HepG2 (cell line): ENCODE measurements around the gene CCL16. TPM values are rescaled to one million over a fixed set of nuclear protein-coding genes. Genes with fewer than 3 reads are reported as not detected.

ENCODE experiments used
- ATAC-seq: fragments of 200-7000 bp; cut with Tn5 transposase; 3 replicates; pipeline ENCODE4 v1.9.1; 2020; ENCODE audit warnings: mild to moderate bottlenecking, moderate library complexity
- BruUV-seq: library from RNA; stranded (reverse); fragments of 400-500 nt; replicated peaks from 2 replicates; lab custom pipeline; 2021; lab: Mats Ljungman, UMichigan
- CTCF ChIA-PET: fragments of 300-600 bp; formaldehyde crosslinking; extraction: SDS; loops from one replicate; lab custom pipeline; 2021; ENCODE audit warnings: low total read pairs, inconsistent platforms, low intra/inter-chr PET ratio; lab: Yijun Ruan, JAX
- POLR2A ChIA-PET: fragments of 350-600 bp; sonication (Branson Sonifier 250); formaldehyde crosslinking; loops from one replicate; lab custom pipeline; 2020; ENCODE audit warnings: antibody characterized with exemption, inconsistent platforms; lab: Yijun Ruan, JAX
- DNase-seq: peaks from one replicate; pipeline ENCODE4 v3.0.0-alpha.2; 2015; ENCODE audit warnings: low spot score
- FAIRE-seq: peaks from 3 replicates; lab custom pipeline; 2011; peaks lifted over from hg19 to GRCh38; lab: Jason Lieb, UNC
- H2AFZ ChIP-seq: one replicate; pipeline ENCODE4 v1.6.1; 2011; ENCODE audit warnings: low read length, inconsistent platforms
- H3K27ac ChIP-seq: fragments of 300-600 bp; 3 replicates; pipeline ENCODE4 v1.8.0; 2011; ENCODE audit warnings: mixed run types, mild to moderate bottlenecking, mixed read lengths, low read length, inconsistent platforms; ENCODE audit not compliant: insufficient read depth; ENCODE audit errors: extremely low read length
- H3K27me3 ChIP-seq, 2 experiments: fragments of 200-600 bp in 1 of 2; 2 replicates in 1 of 2; 3 replicates in 1 of 2; pipeline versions ENCODE4 v1.6.0 to v1.8.0; 2011; ENCODE audit warnings: low read length in 2 of 2, mild to moderate bottlenecking in 2 of 2, moderate library complexity in 2 of 2, inconsistent platforms in 1 of 2; ENCODE audit not compliant: insufficient read depth in 2 of 2, control insufficient read depth in 1 of 2
- H3K36me3 ChIP-seq, 2 experiments: fragments of 200-600 bp in 1 of 2; replicated peaks in 1 of 2; 2 replicates in 1 of 2; 3 replicates in 1 of 2; pipeline versions ENCODE4 v1.5.1 to v1.8.0; 2011; ENCODE audit warnings: low read length in 2 of 2, inconsistent platforms in 1 of 2; ENCODE audit not compliant: insufficient read depth in 2 of 2, control insufficient read depth in 1 of 2
- H3K4me1 ChIP-seq: 2 replicates; pipeline ENCODE4 v1.5.1; 2012; ENCODE audit warnings: low read length, inconsistent platforms; ENCODE audit not compliant: insufficient read depth
- H3K4me2 ChIP-seq: 2 replicates; pipeline ENCODE4 v1.6.0; 2011; ENCODE audit warnings: low read depth, low read length, inconsistent platforms
- H3K4me3 ChIP-seq, 3 experiments: fragments of 200-600 bp in 1 of 3; sonication (generic), shearing (Covaris generic) in 1 of 3; replicated peaks in 1 of 3; 2 replicates each; pipeline ENCODE4 v1.5.1; 2011 to 2016; ENCODE audit warnings: low read length in 3 of 3, inconsistent platforms in 2 of 3, low read depth in 2 of 3, mild to moderate bottlenecking in 2 of 3, control low read depth in 1 of 3, mixed read lengths in 1 of 3; ENCODE audit not compliant: insufficient read depth in 1 of 3
- H3K79me2 ChIP-seq: one replicate; pipeline ENCODE4 v1.6.1; 2011; ENCODE audit warnings: low read length, inconsistent platforms; ENCODE audit not compliant: insufficient read depth
- H3K9ac ChIP-seq: 2 replicates; pipeline ENCODE4 v1.6.0; 2011; ENCODE audit warnings: mild to moderate bottlenecking, low read depth, low read length, inconsistent platforms; ENCODE audit not compliant: insufficient read depth
- H3K9me3 ChIP-seq: 2 replicates; pipeline ENCODE4 v1.5.1; 2012; ENCODE audit warnings: mild to moderate bottlenecking, low read length
- H4K20me1 ChIP-seq: 2 replicates; pipeline ENCODE4 v1.6.0; 2011; ENCODE audit warnings: inconsistent platforms, mild to moderate bottlenecking, low read length, moderate library complexity; ENCODE audit not compliant: insufficient read depth
- CEBPB ChIP-seq: IDR thresholded peaks from 2 replicates; pipeline ENCODE4 v1.6.1; 2011; ENCODE audit warnings: low read depth, low read length, improper control_type of control experiment, borderline replicate concordance
- MIXL1 ChIP-seq: IDR thresholded peaks from 2 replicates; pipeline ENCODE4 v1.6.1; 2016
- RAD21 ChIP-seq: fragments of 450-650 bp; formaldehyde crosslinking; IDR thresholded peaks from 2 replicates; pipeline ENCODE4 v1.5.0; 2020; ENCODE audit warnings: mild to moderate bottlenecking
- RBFOX2 ChIP-seq: fragments of 200-400 bp; formaldehyde crosslinking; IDR thresholded peaks from 2 replicates; pipeline ENCODE4 v1.6.1; 2017; ENCODE audit warnings: low read depth, mild to moderate bottlenecking, low read length
- SP1 ChIP-seq, 2 experiments: fragments of 450-650 bp in 1 of 2; sonication (generic) in 1 of 2; formaldehyde crosslinking in 1 of 2; IDR thresholded peaks; 2 replicates each; pipeline versions ENCODE4 v1.4.0 to v1.6.1; 2016 to 2020; ENCODE audit warnings: missing genetic modification reagents in 1 of 2
- STAG1 ChIP-seq: sonication (generic); formaldehyde crosslinking; IDR thresholded peaks from 2 replicates; pipeline ENCODE4 v1.4.0; 2020; ENCODE audit warnings: missing genetic modification reagents
- YEATS2 ChIP-seq: sonication (generic); formaldehyde crosslinking; IDR thresholded peaks from 2 replicates; pipeline ENCODE4 v1.4.0; 2020; ENCODE audit warnings: missing genetic modification reagents, borderline replicate concordance
- ZNF383 ChIP-seq: sonication (generic); formaldehyde crosslinking; IDR thresholded peaks from 2 replicates; pipeline ENCODE4 v1.4.0; 2020; ENCODE audit warnings: missing genetic modification reagents, mild to moderate bottlenecking, borderline replicate concordance
- WGBS: methylation state at CpG from one replicate; pipeline ENCODE4 v1.1.6; 2017; ENCODE audit warnings: low lambda C conversion rate; 5-methylcytosine and 5-hydroxymethylcytosine counted together
- in situ Hi-C: cut with HindIII; loops from 2 replicates; pipeline ENCODE4 v1.10.0; 2017; ENCODE audit warnings: low pct_unique_long_range_greater_than_20kb; ENCODE audit not compliant: extremely low pct_ligation_motif_present
- intact Hi-C: fragments of 100-400 bp; cut with micrococcal nuclease; formaldehyde crosslinking; loops from one replicate; pipeline ENCODE4 v1.10.0; 2022; ENCODE audit not compliant: unreplicated experiment
- polyA plus RNA-seq, 8 experiments: library from polyadenylated mRNA; depleted of rRNA in 3 of 8; stranded (reverse) in 7 of 8; unstranded in 1 of 8; fragments of >200 nt; fragmentation: Illumina TruSeq in 4 of 8; extraction: Trizol in 4 of 8; gene quantifications; 2 replicates each; pipeline versions ENCODE4 v1.2.1 to v1.2.3, GENCODE V29; 2011 to 2016; ENCODE audit warnings: low read depth in 4 of 8, missing spikeins in 1 of 8, mixed read lengths in 1 of 8; ENCODE audit not compliant: insufficient read depth in 1 of 8
- total RNA-seq, 5 experiments: library from RNA; depleted of rRNA; stranded (reverse); fragments of >200 nt; fragmentation: Illumina TruSeq; extraction: Trizol; gene quantifications; 2 replicates each; pipeline ENCODE4 v1.2.3, GENCODE V29; 2016; ENCODE audit warnings: low read depth in 1 of 5
- TF ChIP-seq, protein P1 (sequence below): sonication (generic); formaldehyde crosslinking; IDR thresholded peaks from 2 replicates; pipeline ENCODE4 v1.4.0; 2020; ENCODE audit warnings: missing genetic modification reagents, mild to moderate bottlenecking, borderline replicate concordance
- TF ChIP-seq, protein P2 (sequence below): sonication (generic); formaldehyde crosslinking; IDR thresholded peaks from 2 replicates; pipeline ENCODE4 v1.5.0; 2020; ENCODE audit warnings: mild to moderate bottlenecking, missing genetic modification reagents, moderate library complexity
- TF ChIP-seq, protein P3 (sequence below), 2 experiments: sonication (generic) in 1 of 2; formaldehyde crosslinking in 1 of 2; IDR thresholded peaks; 2 replicates each; pipeline versions ENCODE4 v1.4.0 to v1.6.1; 2018 to 2020; ENCODE audit warnings: missing genetic modification reagents in 2 of 2, borderline replicate concordance in 1 of 2, low read depth in 1 of 2, mild to moderate bottlenecking in 1 of 2, missing biosample characterization in 1 of 2

CCL16 gene
- total and polyA plus RNA-seq, 2 of the 13 experiments (the other 11 are each of a cell fraction or from before 2014, with no cell fraction given), result 2.0 to 14.7 TPM

DNA sequence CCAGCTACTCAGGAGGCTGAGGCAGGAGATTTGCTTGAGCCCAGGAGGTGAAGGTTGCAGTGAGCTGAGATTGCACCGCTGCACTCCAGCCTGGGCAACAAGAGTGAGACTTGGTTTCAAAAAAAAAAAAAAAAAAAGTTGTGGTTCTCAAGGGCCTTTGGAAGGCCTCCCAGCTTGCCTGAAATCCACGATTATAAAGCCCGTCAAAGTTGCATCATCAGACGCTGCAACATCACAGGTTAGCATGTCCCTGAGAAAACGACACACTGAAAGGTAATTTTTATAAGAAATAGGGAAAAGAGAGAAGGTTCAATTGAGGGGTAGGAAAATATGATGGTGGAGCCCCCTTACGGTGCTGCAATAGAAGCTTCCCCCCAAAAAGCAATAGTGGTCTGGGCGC lies 33.2 kb downstream of the CCL16 start:
- 0 out of 2 replicates have a peak, but pooled peaks cover 5% of the 10 kb centered on the region for H3K4me1 ChIP-seq
- peaks cover 0 to 5% of the 10 kb centered on the region in 2 experiments; a peak in 1 of 5 replicates for H3K27me3 ChIP-seq
- H3K4me3 ChIP-seq, result no peak overlapping the region
- ATAC-seq, result no peak
- H3K9ac ChIP-seq, result no peak overlapping the region
- intact Hi-C loops, result no loop called here
- FAIRE-seq, result no peak
- H4K20me1 ChIP-seq, result no peaks in the 10 kb centered on the region
- in situ Hi-C loops, result no loop called here
- no peaks in the 10 kb centered on the region for H3K9me3 ChIP-seq
- WGBS, result 44% methylated on average over 7 of the region's 7 CpGs
- ChIA-PET CTCF (interaction anchor here (3.5 kb wide), 1 partner anchor 201 kb away, joined by 26 read pairs; no protein-coding TSS in a partner anchor), POLR2A (interaction anchor here (1.2 kb wide), 1 partner anchor 33 kb away, joined by 4 read pairs; the partner anchor contains the start of gene CCL16)
- BruUV-seq, result no TSS peak
- H2AFZ ChIP-seq, result no peak overlapping the region
- no peak overlapping the region for H3K27ac ChIP-seq
- no peak for TF ChIP-seq STAG1 (CRISPR knock-in tag)
- TF ChIP-seq YEATS2, result no peak
- TF ChIP-seq CEBPB, result 0 out of 2 replicates have a peak, but pooled peaks have one; percentile 13
- no peaks in the 10 kb centered on the region for H3K79me2 ChIP-seq
- no peak for DNase-seq
- no peak overlapping the region for H3K4me2 ChIP-seq
- H3K36me3 ChIP-seq, result no peaks in the 10 kb centered on the region

GRCh38 chr17:35947156-35947585 lies 34.1 kb downstream of the CCL16 start:
- Histone ChIP-seq H3K4me3 (peak overlapping the region in 1 of 3 experiments; percentile 32; a peak in 1 of 6 replicates), H2AFZ (no peak overlapping the region)
- TF ChIP-seq, protein P1, sequence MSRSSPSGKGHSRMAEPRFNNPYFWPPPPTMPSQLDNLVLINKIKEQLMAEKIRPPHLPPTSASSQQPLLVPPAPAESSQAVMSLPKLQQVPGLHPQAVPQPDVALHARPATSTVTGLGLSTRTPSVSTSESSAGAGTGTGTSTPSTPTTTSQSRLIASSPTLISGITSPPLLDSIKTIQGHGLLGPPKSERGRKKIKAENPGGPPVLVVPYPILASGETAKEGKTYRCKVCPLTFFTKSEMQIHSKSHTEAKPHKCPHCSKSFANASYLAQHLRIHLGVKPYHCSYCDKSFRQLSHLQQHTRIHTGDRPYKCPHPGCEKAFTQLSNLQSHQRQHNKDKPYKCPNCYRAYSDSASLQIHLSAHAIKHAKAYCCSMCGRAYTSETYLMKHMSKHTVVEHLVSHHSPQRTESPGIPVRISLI (CRISPR knock-in tag), result peak; percentile 67; the same call in 1 of the 2 replicates
- TF ChIP-seq, protein P2, sequence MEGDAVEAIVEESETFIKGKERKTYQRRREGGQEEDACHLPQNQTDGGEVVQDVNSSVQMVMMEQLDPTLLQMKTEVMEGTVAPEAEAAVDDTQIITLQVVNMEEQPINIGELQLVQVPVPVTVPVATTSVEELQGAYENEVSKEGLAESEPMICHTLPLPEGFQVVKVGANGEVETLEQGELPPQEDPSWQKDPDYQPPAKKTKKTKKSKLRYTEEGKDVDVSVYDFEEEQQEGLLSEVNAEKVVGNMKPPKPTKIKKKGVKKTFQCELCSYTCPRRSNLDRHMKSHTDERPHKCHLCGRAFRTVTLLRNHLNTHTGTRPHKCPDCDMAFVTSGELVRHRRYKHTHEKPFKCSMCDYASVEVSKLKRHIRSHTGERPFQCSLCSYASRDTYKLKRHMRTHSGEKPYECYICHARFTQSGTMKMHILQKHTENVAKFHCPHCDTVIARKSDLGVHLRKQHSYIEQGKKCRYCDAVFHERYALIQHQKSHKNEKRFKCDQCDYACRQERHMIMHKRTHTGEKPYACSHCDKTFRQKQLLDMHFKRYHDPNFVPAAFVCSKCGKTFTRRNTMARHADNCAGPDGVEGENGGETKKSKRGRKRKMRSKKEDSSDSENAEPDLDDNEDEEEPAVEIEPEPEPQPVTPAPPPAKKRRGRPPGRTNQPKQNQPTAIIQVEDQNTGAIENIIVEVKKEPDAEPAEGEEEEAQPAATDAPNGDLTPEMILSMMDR (CRISPR knock-in tag), result peak; percentile 90
- TF ChIP-seq RAD21 (CRISPR knock-in tag) (peak; percentile 73), SP1 (IDR thresholded peaks at IDR 0.05) (no peak), SP1 (CRISPR knock-in tag; IDR thresholded peaks at IDR 0.05) (peak; percentile 51; the same call in 1 of the 2 replicates), STAG1 (CRISPR knock-in tag) (peak; percentile 95), RBFOX2 (no peak), MIXL1 (peak; percentile 42; the same call in 1 of the 2 replicates), ZNF383 (CRISPR knock-in tag) (no peak)
- TF ChIP-seq, protein P3, sequence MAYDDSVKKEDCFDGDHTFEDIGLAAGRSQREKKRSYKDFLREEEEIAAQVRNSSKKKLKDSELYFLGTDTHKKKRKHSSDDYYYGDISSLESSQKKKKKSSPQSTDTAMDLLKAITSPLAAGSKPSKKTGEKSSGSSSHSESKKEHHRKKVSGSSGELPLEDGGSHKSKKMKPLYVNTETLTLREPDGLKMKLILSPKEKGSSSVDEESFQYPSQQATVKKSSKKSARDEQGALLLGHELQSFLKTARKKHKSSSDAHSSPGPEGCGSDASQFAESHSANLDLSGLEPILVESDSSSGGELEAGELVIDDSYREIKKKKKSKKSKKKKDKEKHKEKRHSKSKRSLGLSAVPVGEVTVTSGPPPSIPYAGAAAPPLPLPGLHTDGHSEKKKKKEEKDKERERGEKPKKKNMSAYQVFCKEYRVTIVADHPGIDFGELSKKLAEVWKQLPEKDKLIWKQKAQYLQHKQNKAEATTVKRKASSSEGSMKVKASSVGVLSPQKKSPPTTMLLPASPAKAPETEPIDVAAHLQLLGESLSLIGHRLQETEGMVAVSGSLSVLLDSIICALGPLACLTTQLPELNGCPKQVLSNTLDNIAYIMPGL (CRISPR knock-in tag; IDR thresholded peaks at IDR 0.05; ENCODE audit: borderline replicate concordance in 1 of 2, low read depth in 1 of 2), result 0 out of 4 replicates have a peak, but pooled peaks of 1 of the 2 experiments have one; percentile 21

More at GRCh38 chr17:35947156-35947585, 34.1 kb downstream of the CCL16 start:
- Histone ChIP-seq H3K27me3 (peaks cover 0 to 6% of the 10 kb centered on the region in 2 experiments; a peak in 1 of 5 replicates), H3K9me3 (no peaks in the 10 kb centered on the region), H3K36me3 (no peaks in the 10 kb centered on the region), H3K27ac (no peak overlapping the region), H4K20me1 (no peaks in the 10 kb centered on the region), H3K9ac (no peak overlapping the region), H3K79me2 (no peaks in the 10 kb centered on the region), H3K4me1 (0 out of 2 replicates have a peak, but pooled peaks cover 5% of the 10 kb centered on the region), H3K4me2 (peak overlapping the region; percentile 73)
- ChIA-PET CTCF (interaction anchor here (1.0 to 3.5 kb wide), 4 partner anchors 23 to 536 kb away, joined by 3 to 26 read pairs (median 6); no protein-coding TSS in a partner anchor), POLR2A (interaction anchor here (1.2 kb wide), 1 partner anchor 34 kb away, joined by 4 read pairs; the partner anchor contains the start of gene CCL16)
- FAIRE-seq (no peak), DNase-seq (peak; percentile 52), ATAC-seq (peak; percentile 91)
- in situ Hi-C loops, result no loop called here
- intact Hi-C loops, result loop anchor here (1.0 kb wide), 1 partner anchor 202 kb away; no protein-coding TSS in a partner anchor
- 12% methylated on average over 11 of the region's 12 CpGs for WGBS
- no TSS peak for BruUV-seq
